MM.1S (cell line): ENCODE measurements around the gene RRP36.

Experiments
- DNase-seq: peaks from one replicate; pipeline ENCODE4 v3.0.0-alpha.2; 2015
- H2AFZ ChIP-seq: fragments of 300-600 bp; sonication (generic); 2 replicates; pipeline ENCODE4 v1.6.0; 2016; ENCODE audit warnings: antibody characterized with exemption, low read length
- H3F3A ChIP-seq: fragments of 300-600 bp; sonication (generic); 2 replicates; pipeline ENCODE4 v1.6.1; 2016; ENCODE audit warnings: mild to moderate bottlenecking, antibody characterized with exemption, low read length, moderate library complexity, mixed read lengths; ENCODE audit not compliant: insufficient read depth
- H3K27ac ChIP-seq: fragments of 300-600 bp; sonication (generic); 2 replicates; pipeline ENCODE4 v1.5.1; 2016; ENCODE audit warnings: mild to moderate bottlenecking, low read length
- H3K27me3 ChIP-seq: fragments of 300-600 bp; sonication (generic); replicated peaks from 2 replicates; pipeline ENCODE4 v1.6.0; 2016; ENCODE audit warnings: low read length; ENCODE audit not compliant: insufficient read depth
- H3K36me3 ChIP-seq: fragments of 300-600 bp; sonication (generic); replicated peaks from 2 replicates; pipeline ENCODE4 v1.6.1; 2016; ENCODE audit warnings: mild to moderate bottlenecking, low read length, mixed read lengths; ENCODE audit not compliant: insufficient read depth
- H3K4me1 ChIP-seq: fragments of 300-600 bp; sonication (generic); 2 replicates; pipeline ENCODE4 v1.6.1; 2016; ENCODE audit warnings: low read length, mixed read lengths
- H3K4me2 ChIP-seq: fragments of 300-600 bp; sonication (generic); 2 replicates; pipeline ENCODE4 v1.6.0; 2016; ENCODE audit warnings: low read depth, low read length
- H3K4me3 ChIP-seq: fragments of 300-600 bp; sonication (generic); 2 replicates; pipeline ENCODE4 v1.5.1; 2016; ENCODE audit warnings: low read length, mixed read lengths
- H3K79me2 ChIP-seq: fragments of 300-600 bp; sonication (generic); 2 replicates; pipeline ENCODE4 v1.6.1; 2016; ENCODE audit warnings: mixed run types, low read length, mixed read lengths
- H3K9ac ChIP-seq: fragments of 300-600 bp; sonication (generic); 2 replicates; pipeline ENCODE4 v1.6.1; 2016; ENCODE audit warnings: low read length, mixed read lengths
- H3K9me2 ChIP-seq: fragments of 300-600 bp; sonication (generic); replicated peaks from 2 replicates; pipeline ENCODE4 v1.6.1; 2016; ENCODE audit warnings: mild to moderate bottlenecking, low read length, mixed read lengths; ENCODE audit not compliant: insufficient read depth
- H3K9me3 ChIP-seq: fragments of 300-600 bp; sonication (generic); replicated peaks from 2 replicates; pipeline ENCODE4 v1.6.1; 2016; ENCODE audit warnings: mild to moderate bottlenecking, low read length, mixed read lengths; ENCODE audit not compliant: insufficient read depth
- H4K20me1 ChIP-seq: fragments of 300-600 bp; sonication (generic); 2 replicates; pipeline ENCODE4 v1.6.1; 2016; ENCODE audit warnings: mild to moderate bottlenecking, low read length, moderate library complexity, mixed read lengths; ENCODE audit not compliant: insufficient read depth
- EZH2 ChIP-seq: fragments of 300-600 bp; sonication (generic); optimal IDR thresholded peaks from 2 replicates; pipeline ENCODE3; 2017; ENCODE audit warnings: low read depth, mild to moderate bottlenecking, antibody characterized with exemption, low read length, mixed read lengths
- EZH2phosphoT487 ChIP-seq: fragments of 300-600 bp; sonication (generic); IDR thresholded peaks from 2 replicates; pipeline ENCODE4 v1.6.1; 2018; ENCODE audit warnings: antibody characterized with exemption, low read length
- TF ChIP-seq, protein P1 (sequence below): fragments of 300-600 bp; sonication (generic); IDR thresholded peaks from 2 replicates; pipeline ENCODE4 v1.5.1; 2016; ENCODE audit warnings: antibody characterized with exemption, low read length, mixed read lengths

The RRP36 gene

GRCh38 chr6:43001843-43002242 lies 19.6 kb upstream of the RRP36 start:
- Histone ChIP-seq H3K9me2 (no peaks in the 10 kb centered on the region), H3F3A (no peaks in the 10 kb centered on the region), H3K79me2 (no peaks in the 10 kb centered on the region), H3K27ac (no peak overlapping the region), H3K9ac (no peak overlapping the region), H3K36me3 (no peaks in the 10 kb centered on the region), H2AFZ (no peak overlapping the region), H3K4me2 (no peak overlapping the region), H3K4me1 (no peaks in the 10 kb centered on the region), H4K20me1 (no peaks in the 10 kb centered on the region), H3K4me3 (no peak overlapping the region), H3K27me3 (no peaks in the 10 kb centered on the region), H3K9me3 (no peaks in the 10 kb centered on the region)
- no peak for DNase-seq
- TF ChIP-seq EZH2phosphoT487 (no peak), EZH2 (no peak)
- TF ChIP-seq, protein P1, sequence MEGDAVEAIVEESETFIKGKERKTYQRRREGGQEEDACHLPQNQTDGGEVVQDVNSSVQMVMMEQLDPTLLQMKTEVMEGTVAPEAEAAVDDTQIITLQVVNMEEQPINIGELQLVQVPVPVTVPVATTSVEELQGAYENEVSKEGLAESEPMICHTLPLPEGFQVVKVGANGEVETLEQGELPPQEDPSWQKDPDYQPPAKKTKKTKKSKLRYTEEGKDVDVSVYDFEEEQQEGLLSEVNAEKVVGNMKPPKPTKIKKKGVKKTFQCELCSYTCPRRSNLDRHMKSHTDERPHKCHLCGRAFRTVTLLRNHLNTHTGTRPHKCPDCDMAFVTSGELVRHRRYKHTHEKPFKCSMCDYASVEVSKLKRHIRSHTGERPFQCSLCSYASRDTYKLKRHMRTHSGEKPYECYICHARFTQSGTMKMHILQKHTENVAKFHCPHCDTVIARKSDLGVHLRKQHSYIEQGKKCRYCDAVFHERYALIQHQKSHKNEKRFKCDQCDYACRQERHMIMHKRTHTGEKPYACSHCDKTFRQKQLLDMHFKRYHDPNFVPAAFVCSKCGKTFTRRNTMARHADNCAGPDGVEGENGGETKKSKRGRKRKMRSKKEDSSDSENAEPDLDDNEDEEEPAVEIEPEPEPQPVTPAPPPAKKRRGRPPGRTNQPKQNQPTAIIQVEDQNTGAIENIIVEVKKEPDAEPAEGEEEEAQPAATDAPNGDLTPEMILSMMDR = no peak

DNA sequence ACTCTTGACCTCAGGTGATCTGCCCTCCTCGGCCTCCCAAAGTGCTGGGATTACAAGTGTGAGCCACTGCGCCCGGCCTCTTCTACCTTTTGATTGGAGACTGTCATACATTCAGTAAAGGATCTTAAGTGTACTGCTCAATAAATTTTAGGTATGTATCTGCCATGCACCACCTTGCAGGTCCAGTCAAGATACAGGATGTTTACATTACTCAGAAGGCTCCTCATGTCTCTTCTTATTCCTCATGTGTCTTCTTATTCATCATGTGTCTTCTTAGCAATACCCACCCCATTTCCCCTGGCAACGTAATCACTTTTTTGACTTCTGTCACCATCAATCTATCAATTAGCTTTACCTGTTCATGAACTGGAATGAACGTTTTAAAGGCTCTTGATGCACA lies 15.6 kb upstream of the RRP36 start:
- Histone ChIP-seq H3K79me2 (no peaks in the 10 kb centered on the region), H3F3A (no peaks in the 10 kb centered on the region), H3K9ac (no peak overlapping the region), H4K20me1 (no peaks in the 10 kb centered on the region), H3K4me2 (no peak overlapping the region), H3K4me1 (no peaks in the 10 kb centered on the region), H3K27me3 (no peaks in the 10 kb centered on the region), H3K36me3 (no peaks in the 10 kb centered on the region), H3K9me2 (no peaks in the 10 kb centered on the region), H3K9me3 (no peaks in the 10 kb centered on the region), H3K4me3 (no peak overlapping the region), H3K27ac (no peak overlapping the region), H2AFZ (no peak overlapping the region)
- TF ChIP-seq, protein P1 = no peak
- TF ChIP-seq EZH2phosphoT487 (no peak), EZH2 (no peak)
- DNase-seq = no peak

GRCh38 chr6:43006251-43006650 lies 15.2 kb upstream of the RRP36 start:
- H2AFZ ChIP-seq = no peak overlapping the region
- no peaks in the 10 kb centered on the region for H3K9me3 ChIP-seq
- no peaks in the 10 kb centered on the region for H3K27me3 ChIP-seq
- no peak overlapping the region for H3K4me2 ChIP-seq
- no peak for DNase-seq
- TF ChIP-seq EZH2phosphoT487 = no peak
- no peak for TF ChIP-seq EZH2
- TF ChIP-seq, protein P1 = no peak
- H3K4me3 ChIP-seq = no peak overlapping the region
- no peak overlapping the region for H3K27ac ChIP-seq
- no peaks in the 10 kb centered on the region for H3K9me2 ChIP-seq
- no peaks in the 10 kb centered on the region for H4K20me1 ChIP-seq
- no peaks in the 10 kb centered on the region for H3K36me3 ChIP-seq
- H3F3A ChIP-seq = no peaks in the 10 kb centered on the region
- no peaks in the 10 kb centered on the region for H3K4me1 ChIP-seq
- H3K9ac ChIP-seq = no peak overlapping the region
- H3K79me2 ChIP-seq = no peaks in the 10 kb centered on the region
